Neural progenitor cell (in vitro differentiated cells): ENCODE results near the gene MRPL21. TPM values are rescaled to one million over a fixed set of nuclear protein-coding genes. Genes with fewer than 3 reads are reported as not detected.

Experiments
- DNase-seq: peaks from one replicate; pipeline ENCODE4 v3.0.0-alpha.2; 2016; ENCODE audit warnings: low spot score
- H2AFZ ChIP-seq: fragments of 200-600 bp; sonication (generic); replicated peaks from 2 replicates; pipeline ENCODE4 v1.6.1; 2016; ENCODE audit warnings: antibody characterized with exemption
- H3F3A ChIP-seq: fragments of 200-600 bp; sonication (generic); 2 replicates; pipeline ENCODE4 v1.6.1; 2016; ENCODE audit warnings: antibody characterized with exemption, low read depth
- H3K27ac ChIP-seq: fragments of 200-600 bp; sonication (generic); 2 replicates; pipeline ENCODE4 v1.5.1; 2016; ENCODE audit warnings: mild to moderate bottlenecking
- H3K27me3 ChIP-seq: fragments of 200-600 bp; sonication (generic); 2 replicates; pipeline ENCODE4 v1.6.1; 2016; ENCODE audit warnings: mild to moderate bottlenecking, moderate library complexity
- H3K36me3 ChIP-seq: fragments of 200-600 bp; sonication (generic); 2 replicates; pipeline ENCODE4 v1.5.1; 2016
- H3K4me1 ChIP-seq: fragments of 200-600 bp; sonication (generic); 2 replicates; pipeline ENCODE4 v1.6.1; 2016; ENCODE audit warnings: mixed run types
- H3K4me2 ChIP-seq: fragments of 200-600 bp; sonication (generic); 2 replicates; pipeline ENCODE4 v1.6.1; 2016
- H3K4me3 ChIP-seq: fragments of 200-600 bp; sonication (generic); 2 replicates; pipeline ENCODE4 v1.5.1; 2016
- H3K79me2 ChIP-seq: fragments of 200-600 bp; sonication (generic); 2 replicates; pipeline ENCODE4 v1.6.1; 2016; ENCODE audit warnings: low read depth
- H3K9ac ChIP-seq: fragments of 200-600 bp; sonication (generic); 2 replicates; pipeline ENCODE4 v1.6.1; 2016
- H3K9me3 ChIP-seq: fragments of 200-600 bp; sonication (generic); 2 replicates; pipeline ENCODE4 v1.5.1; 2016; ENCODE audit warnings: low read depth
- H4K20me1 ChIP-seq: fragments of 200-600 bp; sonication (generic); 2 replicates; pipeline ENCODE4 v1.6.1; 2016; ENCODE audit warnings: low read depth
- H3K27ac Mint-ChIP-seq: 3 replicates; pipeline ENCODE4 v1.8.0; 2021; ENCODE audit warnings: mixed read lengths
- H3K27me3 Mint-ChIP-seq: 2 replicates; pipeline ENCODE4 v1.8.0; 2022; ENCODE audit warnings: low read depth, mild to moderate bottlenecking, inconsistent platforms, moderate library complexity, mixed read lengths; ENCODE audit not compliant: insufficient read depth
- H3K36me3 Mint-ChIP-seq: 3 replicates; pipeline ENCODE4 v1.8.0; 2021; ENCODE audit warnings: mixed read lengths
- H3K4me1 Mint-ChIP-seq: 3 replicates; pipeline ENCODE4 v1.8.0; 2021; ENCODE audit warnings: mixed read lengths
- H3K4me3 Mint-ChIP-seq: 3 replicates; pipeline ENCODE4 v1.8.0; 2021; ENCODE audit warnings: mild to moderate bottlenecking, moderate library complexity, mixed read lengths
- H3K9me3 Mint-ChIP-seq: 3 replicates; pipeline ENCODE4 v1.8.0; 2020; ENCODE audit warnings: mixed read lengths
- EZH2 ChIP-seq: fragments of 200-600 bp; sonication (generic); IDR thresholded peaks from 2 replicates; pipeline ENCODE4 v1.6.1; 2017; ENCODE audit warnings: antibody characterized with exemption, mild to moderate bottlenecking, moderate library complexity
- EZH2phosphoT487 ChIP-seq: fragments of 200-600 bp; sonication (generic); IDR thresholded peaks from 2 replicates; pipeline ENCODE4 v1.6.1; 2017; ENCODE audit warnings: antibody characterized with exemption
- total RNA-seq: library from RNA; depleted of rRNA; stranded (reverse); fragments of >200 nt; gene quantifications from 2 replicates; pipeline ENCODE4 v1.2.3, GENCODE V29; 2015; ENCODE audit warnings: low replicate concordance
- TF ChIP-seq, protein P1 (sequence below): fragments of 200-600 bp; sonication (generic); IDR thresholded peaks from 2 replicates; pipeline ENCODE4 v1.5.1; 2017; ENCODE audit warnings: antibody characterized with exemption, mild to moderate bottlenecking

Gene MRPL21
- total RNA-seq, 1 donor from 2014 or later = 32.3 TPM

DNA sequence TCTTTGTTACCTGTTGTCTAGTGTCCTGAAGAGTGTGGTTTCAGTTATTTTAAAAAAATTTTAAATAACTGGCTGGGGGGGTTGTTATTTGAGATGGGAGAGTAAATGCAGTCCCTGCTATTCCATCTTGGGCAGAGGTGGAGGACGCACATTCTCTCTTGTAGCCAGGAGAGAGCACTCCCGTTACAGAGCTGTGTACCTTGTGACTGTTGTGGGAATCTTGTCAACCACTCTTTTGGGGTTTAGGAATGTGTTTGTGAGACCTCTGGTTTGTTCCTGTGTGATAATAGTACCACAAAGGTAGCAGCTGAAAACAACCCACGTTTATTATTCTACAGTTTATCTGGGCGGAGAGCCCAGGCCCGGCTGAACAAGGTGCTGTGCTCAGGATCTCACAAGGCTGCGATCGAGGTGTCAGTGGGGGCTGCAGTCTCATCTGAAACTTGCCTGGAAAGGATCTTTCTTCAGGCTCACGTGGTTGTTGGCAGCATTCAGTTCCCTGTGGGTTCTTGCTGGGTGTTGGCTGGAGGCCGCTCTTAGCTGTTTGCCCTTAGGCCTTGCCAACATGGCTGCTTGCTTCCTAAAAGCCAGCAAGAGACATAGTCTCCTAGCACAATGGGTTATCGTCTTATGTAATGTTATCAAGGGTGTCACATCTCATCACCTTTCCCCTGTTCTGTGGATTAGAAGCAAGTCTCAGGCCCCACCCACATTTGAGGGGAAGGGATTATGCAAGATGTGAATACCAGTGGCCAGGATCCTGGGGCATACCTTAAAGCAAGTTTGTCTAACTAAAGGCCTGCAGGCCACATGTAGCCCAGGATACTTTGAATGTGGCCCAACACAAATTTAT is 20.7 kb upstream of the MRPL21 start:
- H3K36me3 Mint-ChIP-seq = peaks cover 56% of the 10 kb centered on the region

DNA sequence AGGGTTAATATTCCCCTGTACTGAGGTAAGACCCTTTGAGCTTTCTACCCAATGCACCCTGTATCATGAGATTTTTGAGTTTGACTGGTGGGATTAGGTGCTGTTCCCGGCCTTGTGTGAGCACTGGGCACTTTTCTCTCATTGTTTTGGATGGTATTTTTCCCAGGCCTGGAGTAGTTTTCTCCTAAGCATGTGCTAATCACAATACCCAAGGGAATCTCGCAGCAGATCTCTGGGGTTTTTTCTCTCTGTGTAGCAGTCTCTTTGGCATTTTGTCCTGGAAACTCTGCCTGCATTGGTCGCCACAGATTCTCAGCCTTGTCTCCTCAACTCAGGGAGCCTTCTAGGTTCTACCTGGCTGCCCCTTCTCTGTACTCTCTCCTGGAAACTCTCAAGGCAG is 20.0 kb upstream of the MRPL21 start:
- Histone ChIP-seq H2AFZ (no peak overlapping the region), H3K36me3 (peaks cover 4% of the 10 kb centered on the region), H3K4me2 (no peak overlapping the region), H3K4me1 (no peaks in the 10 kb centered on the region), H3F3A (no peaks in the 10 kb centered on the region), H3K27me3 (no peaks in the 10 kb centered on the region), H3K9me3 (peaks cover 13% of the 10 kb centered on the region), H3K27ac (no peak overlapping the region), H4K20me1 (no peaks in the 10 kb centered on the region), H3K4me3 (no peak overlapping the region), H3K79me2 (peaks cover 7% of the 10 kb centered on the region), H3K9ac (no peak overlapping the region)
- peaks cover 22% of the 10 kb centered on the region for H3K9me3 Mint-ChIP-seq
- H3K27me3 Mint-ChIP-seq = no peaks in the 10 kb centered on the region
- peaks cover 60% of the 10 kb centered on the region for H3K36me3 Mint-ChIP-seq
- no peak overlapping the region for H3K4me3 Mint-ChIP-seq
- DNase-seq = no peak
- TF ChIP-seq, protein P1, sequence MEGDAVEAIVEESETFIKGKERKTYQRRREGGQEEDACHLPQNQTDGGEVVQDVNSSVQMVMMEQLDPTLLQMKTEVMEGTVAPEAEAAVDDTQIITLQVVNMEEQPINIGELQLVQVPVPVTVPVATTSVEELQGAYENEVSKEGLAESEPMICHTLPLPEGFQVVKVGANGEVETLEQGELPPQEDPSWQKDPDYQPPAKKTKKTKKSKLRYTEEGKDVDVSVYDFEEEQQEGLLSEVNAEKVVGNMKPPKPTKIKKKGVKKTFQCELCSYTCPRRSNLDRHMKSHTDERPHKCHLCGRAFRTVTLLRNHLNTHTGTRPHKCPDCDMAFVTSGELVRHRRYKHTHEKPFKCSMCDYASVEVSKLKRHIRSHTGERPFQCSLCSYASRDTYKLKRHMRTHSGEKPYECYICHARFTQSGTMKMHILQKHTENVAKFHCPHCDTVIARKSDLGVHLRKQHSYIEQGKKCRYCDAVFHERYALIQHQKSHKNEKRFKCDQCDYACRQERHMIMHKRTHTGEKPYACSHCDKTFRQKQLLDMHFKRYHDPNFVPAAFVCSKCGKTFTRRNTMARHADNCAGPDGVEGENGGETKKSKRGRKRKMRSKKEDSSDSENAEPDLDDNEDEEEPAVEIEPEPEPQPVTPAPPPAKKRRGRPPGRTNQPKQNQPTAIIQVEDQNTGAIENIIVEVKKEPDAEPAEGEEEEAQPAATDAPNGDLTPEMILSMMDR = no peak
- TF ChIP-seq EZH2 (no peak), EZH2phosphoT487 (no peak)
- H3K27ac Mint-ChIP-seq = no peak overlapping the region
- H3K4me1 Mint-ChIP-seq = no peaks in the 10 kb centered on the region

More for the DNA sequence above, 20.7 kb upstream of the MRPL21 start:
- Mint-ChIP-seq H3K4me1 (no peaks in the 10 kb centered on the region), H3K27ac (no peak overlapping the region), H3K27me3 (no peaks in the 10 kb centered on the region), H3K4me3 (no peak overlapping the region), H3K9me3 (peaks cover 22% of the 10 kb centered on the region)
- Histone ChIP-seq H3K9ac (no peak overlapping the region), H3F3A (no peaks in the 10 kb centered on the region), H3K79me2 (peaks cover 7% of the 10 kb centered on the region), H3K4me3 (no peak overlapping the region), H2AFZ (no peak overlapping the region), H3K27me3 (no peaks in the 10 kb centered on the region), H4K20me1 (no peaks in the 10 kb centered on the region), H3K9me3 (peaks cover 13% of the 10 kb centered on the region), H3K4me2 (no peak overlapping the region), H3K36me3 (peaks cover 4% of the 10 kb centered on the region), H3K27ac (no peak overlapping the region), H3K4me1 (no peaks in the 10 kb centered on the region)
- no peak for TF ChIP-seq EZH2phosphoT487
- no peak for TF ChIP-seq EZH2
- TF ChIP-seq, protein P1 = no peak
- DNase-seq = no peak

DNA sequence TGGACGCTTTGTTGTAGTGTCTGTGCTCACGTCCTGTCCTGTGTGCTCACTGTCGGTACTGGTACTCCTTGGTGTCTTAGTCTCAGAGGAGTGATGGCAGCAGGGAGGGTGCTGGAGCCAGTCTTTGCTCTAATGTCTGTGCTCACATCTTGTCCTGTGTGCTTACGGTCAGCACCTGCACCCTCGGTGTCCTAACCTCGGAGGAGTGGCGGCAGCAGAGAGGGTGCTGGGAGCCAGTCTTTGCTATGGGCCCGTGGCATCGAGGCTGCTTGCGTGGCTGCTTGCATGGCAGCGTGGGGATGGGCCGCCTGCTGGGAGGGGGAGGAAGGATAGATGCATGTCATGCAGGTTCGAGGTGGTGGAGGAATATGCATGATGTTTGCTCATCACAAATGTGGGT is 12.8 kb upstream of the MRPL21 start:
- Mint-ChIP-seq H3K4me3 (no peak overlapping the region), H3K4me1 (no peaks in the 10 kb centered on the region), H3K27ac (no peak overlapping the region), H3K36me3 (peaks cover 29% of the 10 kb centered on the region), H3K27me3 (peaks cover 1% of the 10 kb centered on the region), H3K9me3 (no peaks in the 10 kb centered on the region)
- no peak overlapping the region for H3K4me3 ChIP-seq
- no peaks in the 10 kb centered on the region for H3K4me1 ChIP-seq
- H3K79me2 ChIP-seq = no peaks in the 10 kb centered on the region
- no peaks in the 10 kb centered on the region for H3K27me3 ChIP-seq
- DNase-seq = no peak
- H3F3A ChIP-seq = no peaks in the 10 kb centered on the region
- no peak overlapping the region for H2AFZ ChIP-seq
- no peak overlapping the region for H3K4me2 ChIP-seq
- H3K9me3 ChIP-seq = no peaks in the 10 kb centered on the region
- no peak overlapping the region for H3K9ac ChIP-seq
- no peak for TF ChIP-seq EZH2phosphoT487
- TF ChIP-seq, protein P1 = no peak
- TF ChIP-seq EZH2 = no peak
- H3K36me3 ChIP-seq = no peaks in the 10 kb centered on the region
- no peak overlapping the region for H3K27ac ChIP-seq
- H4K20me1 ChIP-seq = no peaks in the 10 kb centered on the region
